Spleen (tissue), 11 donors: ENCODE results near the gene MUC3A. TPM values are rescaled to one million over a fixed set of nuclear protein-coding genes. Genes with fewer than 3 reads are reported as not detected.

Experiments
- DNase-seq: peaks from one replicate; pipeline ENCODE4 v3.0.0-alpha.2; 2020
- H3K27ac ChIP-seq, 8 donors: fragments of 200-600 bp; sonication (generic) in 7 of 8; 1 replicate in 4 of 8; 2 replicates in 4 of 8; pipeline versions ENCODE4 v1.5.0 to v1.8.0; 2016 to 2021; ENCODE audit warnings: inconsistent platforms in 4 of 8, mild to moderate bottlenecking in 4 of 8, moderate library complexity in 1 of 8
- H3K27me3 ChIP-seq, 7 donors: fragments of 200-600 bp; sonication (generic) in 6 of 7; replicated peaks in 1 of 7; 1 replicate in 4 of 7; 2 replicates in 3 of 7; pipeline versions ENCODE4 v1.5.0 to v1.8.0; 2016 to 2021; ENCODE audit warnings: inconsistent platforms in 3 of 7, mild to moderate bottlenecking in 1 of 7
- H3K36me3 ChIP-seq, 6 donors: fragments of 200-600 bp; sonication (generic) in 5 of 6; 1 replicate in 4 of 6; 2 replicates in 2 of 6; pipeline versions ENCODE4 v1.5.0 to v1.8.0; 2016 to 2021; ENCODE audit warnings: inconsistent platforms in 2 of 6
- H3K4me1 ChIP-seq, 6 donors: fragments of 200-600 bp; sonication (generic) in 5 of 6; 1 replicate in 3 of 6; 2 replicates in 3 of 6; pipeline versions ENCODE4 v1.5.0 to v1.8.0; 2016 to 2021; ENCODE audit warnings: inconsistent platforms in 3 of 6
- H3K4me3 ChIP-seq, 8 donors: fragments of 200-600 bp; sonication (generic) in 7 of 8; 1 replicate in 4 of 8; 2 replicates in 4 of 8; pipeline versions ENCODE4 v1.5.0 to v1.8.0; 2016 to 2021; ENCODE audit warnings: inconsistent platforms in 4 of 8, mild to moderate bottlenecking in 4 of 8, moderate library complexity in 2 of 8
- H3K9me3 ChIP-seq, 8 donors: fragments of 200-600 bp; sonication (generic) in 7 of 8; 1 replicate in 4 of 8; 2 replicates in 4 of 8; pipeline versions ENCODE4 v1.5.0 to v1.8.0; 2016 to 2021; ENCODE audit warnings: inconsistent platforms in 4 of 8
- CTCF ChIP-seq, 11 experiments: fragments of 200-600 bp in 7 of 11; fragments of 450-650 bp in 4 of 11; sonication (generic) in 4 of 11; IDR thresholded peaks in 8 of 11; conservative IDR thresholded peaks in 3 of 11; 1 replicate in 7 of 11; 2 replicates in 4 of 11; pipeline versions ENCODE4 v1.4.0 to v1.8.0; 2016 to 2021; ENCODE audit warnings: antibody characterized with exemption in 11 of 11, inconsistent platforms in 4 of 11, mild to moderate bottlenecking in 1 of 11
- POLR2A ChIP-seq, 3 donors: fragments of 450-650 bp; IDR thresholded peaks; one replicate each; pipeline ENCODE4 v1.5.1; 2017; ENCODE audit warnings: antibody characterized with exemption in 3 of 3, mild to moderate bottlenecking in 1 of 3
- POLR2AphosphoS5 ChIP-seq, 3 donors: sonication (generic); formaldehyde crosslinking; IDR thresholded peaks; one replicate each; pipeline ENCODE4 v1.5.1; 2017; ENCODE audit warnings: antibody characterized with exemption in 3 of 3
- WGBS, 5 donors: extraction: QIAGEN DNeasy Blood & Tissue Kit in 3 of 5; methylation state at CpG; one replicate each; pipeline versions ENCODE4 v1.1.5 to v1.1.7; 2013 to 2018; 5-methylcytosine and 5-hydroxymethylcytosine counted together
- intact Hi-C: fragments of 100-400 bp; cut with DNase I; formaldehyde crosslinking; loops from one replicate; pipeline ENCODE4 v1.15.0; 2023; ENCODE audit warnings: low total_unique reads
- polyA plus RNA-seq, 3 donors: library from polyadenylated mRNA; stranded (reverse); fragments of 200-250 nt; gene quantifications; one replicate each; pipeline ENCODE4 v1.2.1, GENCODE V29; 2013
- total RNA-seq, 7 donors: library from RNA; depleted of rRNA in 3 of 7; stranded (reverse); fragments of >200 nt in 3 of 7; fragmentation: NEBNext Ultra II Directional in 4 of 7; extraction: Animal tissue kit (Norgen Biotek cat#: 25700) in 4 of 7; gene quantifications; one replicate each; pipeline versions ENCODE4 v1.1.0 to v1.2.1, GENCODE V29; 2016 to 2021
- donor health status: healthy with polysubstance abuse.
- donor health status: DM: no; HTN: no; CAD: no; lungs with moderate emphysema.
- donor health status: DM: no; HTN: no; CAD: no.
- donor health status: Bipolar disorder and iron deficiency.
- donor health status: healthy.
- donor health status: DM: no; HTN: no; CAD: no.
- donor health status: DM: yes; HTN: yes; CAD: no.

MUC3A gene
- total and polyA plus RNA-seq, 10 donors, result 0.07 to 0.73 (median 0.28) TPM

- H3K4me3 ChIP-seq, result no peak overlapping the region
- H3K36me3 ChIP-seq, result no peaks in the 10 kb centered on the region
- no peaks in the 10 kb centered on the region for H3K4me1 ChIP-seq
- no peak overlapping the region for H3K27ac ChIP-seq
- H3K27me3 ChIP-seq, result peaks cover 0 to 45% (median 0%) of the 10 kb centered on the region in 7 donors
- DNase-seq, result no peak
- H3K9me3 ChIP-seq, result peaks cover 0 to 27% (median 21%) of the 10 kb centered on the region in 8 donors
- no peak for TF ChIP-seq POLR2AphosphoS5 (IDR thresholded peaks at IDR 0.05)
- no peak for TF ChIP-seq POLR2A (IDR thresholded peaks at IDR 0.05)
- no peak for TF ChIP-seq CTCF (IDR thresholded peaks at IDR 0.05 in 8 of 11, conservative IDR thresholded peaks at IDR 0.05 in 3 of 11)
- intact Hi-C loops, result no loop called here
- 86 to 93% (median 87%) methylated on average over 5 of the region's 5 CpGs for WGBS, 5 donors
Observed at GRCh38 chr7:100943693-100944092, 5.6 kb upstream of the MUC3A start.

GRCh38 chr7:100944138-100944537, 5.2 kb upstream of the MUC3A start:
- no peak for TF ChIP-seq POLR2A (IDR thresholded peaks at IDR 0.05)
- H3K4me3 ChIP-seq, result no peak overlapping the region
- H3K9me3 ChIP-seq, result peaks cover 0 to 25% (median 19%) of the 10 kb centered on the region in 8 donors
- no peak overlapping the region for H3K27ac ChIP-seq
- no peaks in the 10 kb centered on the region for H3K36me3 ChIP-seq
- peaks cover 0 to 49% (median 0%) of the 10 kb centered on the region in 7 donors for H3K27me3 ChIP-seq
- intact Hi-C loops, result no loop called here
- DNase-seq, result no peak
- peaks cover 0 to 3% (median 0%) of the 10 kb centered on the region in 6 donors for H3K4me1 ChIP-seq
- WGBS, 5 donors, result 74 to 94% (median 80%) methylated on average over 4 of the region's 4 CpGs

- WGBS, 5 donors, result 78 to 92% (median 88%) methylated on average over 4 of the region's 4 CpGs
- peaks cover 0 to 9% (median 0%) of the 10 kb centered on the region in 6 donors for H3K4me1 ChIP-seq
- no peak overlapping the region for H3K27ac ChIP-seq
- H3K36me3 ChIP-seq, result no peaks in the 10 kb centered on the region
- TF ChIP-seq POLR2AphosphoS5 (IDR thresholded peaks at IDR 0.05) (no peak), POLR2A (IDR thresholded peaks at IDR 0.05) (no peak), CTCF (IDR thresholded peaks at IDR 0.05 in 8 of 11, conservative IDR thresholded peaks at IDR 0.05 in 3 of 11) (no peak)
- DNase-seq, result peak; percentile 27
- H3K9me3 ChIP-seq, result peaks cover 0 to 6% (median 0%) of the 10 kb centered on the region in 8 donors
- H3K4me3 ChIP-seq, result no peak overlapping the region
- intact Hi-C loops, result no loop called here
- peaks cover 0 to 69% (median 11%) of the 10 kb centered on the region in 7 donors for H3K27me3 ChIP-seq
Observed at GRCh38 chr7:100946111-100946510, 3.2 kb upstream of the MUC3A start.

GRCh38 chr7:100946766-100947365, 2.5 kb upstream of the MUC3A start:
- no peak overlapping the region for H3K4me3 ChIP-seq
- no peaks in the 10 kb centered on the region for H3K36me3 ChIP-seq
- peak; percentile 28 for DNase-seq
- H3K4me1 ChIP-seq, result peaks cover 0 to 9% (median 0%) of the 10 kb centered on the region in 6 donors
- 77 to 85% (median 81%) methylated on average over 11 of the region's 11 CpGs for WGBS, 5 donors
- H3K27ac ChIP-seq, result no peak overlapping the region
- TF ChIP-seq POLR2A (IDR thresholded peaks at IDR 0.05) (no peak), POLR2AphosphoS5 (IDR thresholded peaks at IDR 0.05) (no peak), CTCF (IDR thresholded peaks at IDR 0.05 in 8 of 11, conservative IDR thresholded peaks at IDR 0.05 in 3 of 11) (no peak)
- intact Hi-C loops, result no loop called here
- peaks cover 0 to 76% (median 18%) of the 10 kb centered on the region in 7 donors for H3K27me3 ChIP-seq
- peaks cover 0 to 5% (median 0%) of the 10 kb centered on the region in 8 donors for H3K9me3 ChIP-seq
